SK-N-SH (cell line): ENCODE results near the gene MID1. TPM values are rescaled to one million over a fixed set of nuclear protein-coding genes. Genes with fewer than 3 reads are reported as not detected.

ENCODE experiments used
- CTCF ChIA-PET: fragments of 300-600, 350-600 bp; formaldehyde crosslinking; extraction: SDS; loops from one replicate; lab custom pipeline; 2021; lab: Yijun Ruan, JAX
- POLR2A ChIA-PET: fragments of 350-600 bp; sonication (Branson Sonifier 250); formaldehyde crosslinking; extraction: SDS; loops from one replicate; lab custom pipeline; 2020; ENCODE audit warnings: antibody characterized with exemption, inconsistent platforms; lab: Yijun Ruan, JAX
- DNase-seq: peaks from one replicate; pipeline ENCODE4 v3.0.0; 2012
- H2AFZ ChIP-seq: fragments of 200-600 bp; sonication (generic); 2 replicates; pipeline ENCODE4 v1.8.1; 2016; ENCODE audit warnings: antibody characterized with exemption, mild to moderate bottlenecking, low read depth
- H3F3A ChIP-seq: fragments of 200-600 bp; sonication (generic); replicated peaks from 2 replicates; pipeline ENCODE3; 2016; ENCODE audit warnings: antibody characterized with exemption, mild to moderate bottlenecking; ENCODE audit not compliant: insufficient read depth
- H3K27ac ChIP-seq, 2 experiments: fragments of 200-500 bp in 1 of 2; fragments of 200-600 bp in 1 of 2; sonication (Bioruptor generic) in 1 of 2; sonication (generic), shearing (Covaris generic) in 1 of 2; 2 replicates each; pipeline versions ENCODE4 v1.5.1 to v1.6.1; 2014 to 2016; ENCODE audit warnings: low read depth in 2 of 2, inconsistent platforms in 1 of 2, low read length in 1 of 2, mild to moderate bottlenecking in 1 of 2, mixed read lengths in 1 of 2
- H3K27me3 ChIP-seq: fragments of 200-600 bp; sonication (generic), shearing (Covaris generic); 2 replicates; pipeline ENCODE4 v1.6.1; 2016; ENCODE audit warnings: mixed run types; ENCODE audit not compliant: insufficient read depth
- H3K36me3 ChIP-seq, 2 experiments: fragments of 200-500 bp in 1 of 2; fragments of 200-600 bp in 1 of 2; sonication (Bioruptor generic) in 1 of 2; sonication (generic) in 1 of 2; replicated peaks in 1 of 2; 2 replicates each; pipeline versions ENCODE3 to v1.5.1; 2014 to 2016; ENCODE audit warnings: low read length in 1 of 2, mild to moderate bottlenecking in 1 of 2; ENCODE audit not compliant: insufficient read depth in 2 of 2, control insufficient read depth in 1 of 2
- H3K4me1 ChIP-seq, 2 experiments: fragments of 200-500 bp in 1 of 2; fragments of 200-600 bp in 1 of 2; sonication (Bioruptor generic) in 1 of 2; sonication (generic), shearing (Covaris generic) in 1 of 2; 2 replicates each; pipeline versions ENCODE4 v1.5.1 to v1.6.1; 2014 to 2016; ENCODE audit warnings: low read depth in 1 of 2, low read length in 1 of 2, mixed run types in 1 of 2; ENCODE audit not compliant: insufficient read depth in 2 of 2, control insufficient read depth in 1 of 2
- H3K4me2 ChIP-seq: fragments of 200-600 bp; sonication (generic), shearing (Covaris generic); 2 replicates; pipeline ENCODE4 v1.6.1; 2017; ENCODE audit warnings: mixed run types
- H3K4me3 ChIP-seq, 2 experiments: fragments of 200-500 bp in 1 of 2; fragments of 200-600 bp in 1 of 2; sonication (Bioruptor generic) in 1 of 2; sonication (generic), shearing (Covaris generic) in 1 of 2; 2 replicates each; pipeline versions ENCODE4 v1.5.1 to v1.8.1; 2014 to 2016; ENCODE audit warnings: low read depth in 2 of 2, inconsistent platforms in 1 of 2, low read length in 1 of 2, mild to moderate bottlenecking in 1 of 2, mixed read lengths in 1 of 2, moderate library complexity in 1 of 2
- H3K79me2 ChIP-seq: fragments of 200-600 bp; sonication (generic); 2 replicates; pipeline ENCODE4 v1.8.1; 2017; ENCODE audit warnings: mild to moderate bottlenecking; ENCODE audit not compliant: insufficient read depth
- H3K9ac ChIP-seq: fragments of 200-600 bp; sonication (generic); 2 replicates; pipeline ENCODE4 v1.6.1; 2017; ENCODE audit warnings: mixed run types
- H3K9me2 ChIP-seq: fragments of 200-600 bp; sonication (generic); 2 replicates; pipeline ENCODE4 v1.6.1; 2017; ENCODE audit warnings: mixed run types
- H3K9me3 ChIP-seq: fragments of 200-600 bp; sonication (generic); 2 replicates; pipeline ENCODE4 v1.6.1; 2017; ENCODE audit warnings: mixed run types, mild to moderate bottlenecking, moderate library complexity
- H4K20me1 ChIP-seq: fragments of 200-600 bp; sonication (generic); 2 replicates; pipeline ENCODE4 v1.6.1; 2017; ENCODE audit warnings: mild to moderate bottlenecking, mixed run types; ENCODE audit not compliant: insufficient read depth
- CHD2 ChIP-seq: fragments of 150-350 bp; IDR thresholded peaks from 2 replicates; pipeline ENCODE4 v1.6.1; 2018; ENCODE audit warnings: low read length; ENCODE audit not compliant: partially characterized antibody
- FOSL2 ChIP-seq: IDR thresholded peaks from 2 replicates; pipeline ENCODE4 v1.4.0; 2012; ENCODE audit warnings: low read depth, mild to moderate bottlenecking, moderate library complexity, borderline replicate concordance
- FOXM1 ChIP-seq: IDR thresholded peaks from 2 replicates; pipeline ENCODE4 v1.4.0; 2012; ENCODE audit warnings: low read depth, mild to moderate bottlenecking
- GABPA ChIP-seq: IDR thresholded peaks from 2 replicates; pipeline ENCODE4 v1.4.0; 2012; ENCODE audit warnings: low read depth, mild to moderate bottlenecking
- GATA2 ChIP-seq: sonication (generic); formaldehyde crosslinking; IDR thresholded peaks from 2 replicates; pipeline ENCODE4 v1.5.0; 2020; ENCODE audit warnings: mild to moderate bottlenecking, missing genetic modification reagents
- JUND ChIP-seq: IDR thresholded peaks from 2 replicates; pipeline ENCODE4 v1.4.0; 2012
- MEF2A ChIP-seq: IDR thresholded peaks from 2 replicates; pipeline ENCODE4 v1.4.0; 2012; ENCODE audit warnings: low read depth, borderline replicate concordance
- MXI1 ChIP-seq: IDR thresholded peaks from 2 replicates; pipeline ENCODE4 v1.6.1; 2012; ENCODE audit warnings: mild to moderate bottlenecking, low read depth, low read length, improper control_type of control experiment
- POLR2AphosphoS5 ChIP-seq: IDR thresholded peaks from 2 replicates; pipeline ENCODE4 v1.6.1; 2012; ENCODE audit warnings: low read depth, low read length
- RAD21 ChIP-seq: IDR thresholded peaks from 2 replicates; pipeline ENCODE4 v1.6.1; 2012; ENCODE audit warnings: mild to moderate bottlenecking, low read length
- RFX5 ChIP-seq: IDR thresholded peaks from 2 replicates; pipeline ENCODE4 v1.6.1; 2012; ENCODE audit warnings: mild to moderate bottlenecking, improper control_type of control experiment, low read length
- RXRA ChIP-seq: IDR thresholded peaks from 2 replicates; pipeline ENCODE4 v1.4.0; 2012; ENCODE audit warnings: low read depth, mild to moderate bottlenecking, borderline replicate concordance
- SMC3 ChIP-seq: IDR thresholded peaks from 2 replicates; pipeline ENCODE4 v1.6.1; 2012; ENCODE audit warnings: low read depth, low read length, improper control_type of control experiment
- TCF12 ChIP-seq: IDR thresholded peaks from 2 replicates; pipeline ENCODE4 v1.4.0; 2012
- TEAD4 ChIP-seq: IDR thresholded peaks from 2 replicates; pipeline ENCODE4 v1.4.0; 2012; ENCODE audit warnings: mild to moderate bottlenecking, borderline replicate concordance; ENCODE audit not compliant: insufficient read depth
- YY1 ChIP-seq: IDR thresholded peaks from 2 replicates; pipeline ENCODE4 v1.4.0; 2012; ENCODE audit warnings: low read depth, mild to moderate bottlenecking
- WGBS: methylation state at CpG from one replicate; pipeline ENCODE4 v1.1.6; 2017; ENCODE audit warnings: low lambda C conversion rate; 5-methylcytosine and 5-hydroxymethylcytosine counted together
- polyA plus RNA-seq, 3 experiments: library from polyadenylated mRNA; depleted of rRNA; stranded (reverse); fragments of >200 nt; gene quantifications; 2 replicates each; pipeline ENCODE4 v1.2.3, GENCODE V29; 2012
- TF ChIP-seq, protein P1 (sequence below): IDR thresholded peaks from 2 replicates; pipeline ENCODE4 v1.4.0; 2012; ENCODE audit warnings: low read depth
- TF ChIP-seq, protein P2 (sequence below): IDR thresholded peaks from 2 replicates; pipeline ENCODE4 v1.4.0; 2012; ENCODE audit warnings: low read depth, borderline replicate concordance
- TF ChIP-seq, protein P3 (sequence below): fragments of 200-600 bp; sonication (generic); IDR thresholded peaks from 2 replicates; pipeline ENCODE4 v1.6.1; 2017; ENCODE audit warnings: antibody characterized with exemption, mild to moderate bottlenecking, moderate library complexity

The MID1 gene
- polyA plus RNA-seq, 1 of the 3 experiments (the other 2 are of a cell fraction), result 10.4 TPM

DNA sequence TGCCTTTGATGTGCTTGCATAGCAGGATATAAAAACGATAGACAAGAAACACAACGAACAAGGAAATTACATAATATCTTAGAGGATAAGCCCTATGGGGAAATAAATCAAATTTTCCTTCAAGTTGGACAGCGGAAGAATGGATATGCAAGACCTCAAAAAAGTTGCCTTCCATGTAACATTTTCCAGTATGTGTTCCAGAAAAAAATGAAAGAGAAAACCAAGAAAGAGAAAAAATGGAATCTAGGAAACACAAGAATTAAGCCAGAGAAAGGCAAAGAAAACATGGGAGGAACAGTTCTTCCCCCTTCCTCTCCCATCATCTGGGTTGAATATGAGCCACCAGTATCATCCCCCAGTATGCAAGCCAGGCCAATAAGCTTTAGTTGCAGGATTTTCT lies 34.6 kb upstream of the MID1 start:
- WGBS, result 26% methylated on average over 3 of the region's 3 CpGs
- CTCF ChIA-PET, result interaction anchor here (1.2 to 2.9 kb wide), 2 partner anchors 465 to 535 kb away, joined by 3 to 11 read pairs; no protein-coding TSS in a partner anchor

DNA sequence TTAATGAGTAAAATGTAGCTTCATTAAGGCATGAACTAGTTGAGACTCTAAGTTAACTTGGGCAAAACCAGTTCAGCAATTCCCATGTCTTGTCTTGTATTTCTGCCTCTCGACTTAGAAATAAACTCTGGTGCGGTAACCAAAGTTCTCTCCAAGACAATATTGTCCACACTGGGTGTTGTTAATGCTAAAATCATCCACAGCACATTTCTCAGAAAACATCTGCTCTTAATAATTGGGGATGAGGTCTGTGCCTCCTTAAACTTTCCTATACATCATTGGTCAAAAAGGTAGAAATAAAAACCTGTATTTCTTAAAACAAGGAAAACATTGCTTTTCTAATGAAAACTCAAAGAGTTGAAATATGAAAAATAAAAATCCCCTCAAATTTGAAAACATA lies 32.9 kb upstream of the MID1 start:
- Histone ChIP-seq H3K79me2 (no peaks in the 10 kb centered on the region), H3K4me1 (no peaks in the 10 kb centered on the region), H3K4me2 (no peak overlapping the region), H3K4me3 (no peak overlapping the region), H3K36me3 (no peaks in the 10 kb centered on the region), H3K9me2 (no peaks in the 10 kb centered on the region), H3K9ac (no peak overlapping the region), H4K20me1 (no peaks in the 10 kb centered on the region), H3K27ac (no peak overlapping the region), H2AFZ (no peak overlapping the region), H3K27me3 (no peaks in the 10 kb centered on the region), H3F3A (no peaks in the 10 kb centered on the region), H3K9me3 (no peaks in the 10 kb centered on the region)
- ChIA-PET CTCF (interaction anchor here (1.2 to 1.5 kb wide), 2 partner anchors 16 to 463 kb away, joined by 3 to 5 read pairs; no protein-coding TSS in a partner anchor), POLR2A (no interaction called here)
- TF ChIP-seq, protein P1, sequence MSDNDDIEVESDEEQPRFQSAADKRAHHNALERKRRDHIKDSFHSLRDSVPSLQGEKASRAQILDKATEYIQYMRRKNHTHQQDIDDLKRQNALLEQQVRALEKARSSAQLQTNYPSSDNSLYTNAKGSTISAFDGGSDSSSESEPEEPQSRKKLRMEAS, result no peak
- TF ChIP-seq YY1 (no peak), MEF2A (no peak), SMC3 (no peak), GABPA (no peak), MXI1 (no peak)
- DNase-seq, result no peak
- WGBS, result 37% methylated on average over 2 of the region's 2 CpGs

More for the DNA sequence above, 34.6 kb upstream of the MID1 start:
- no peaks in the 10 kb centered on the region for H3F3A ChIP-seq
- TF ChIP-seq TEAD4, result no peak
- no peaks in the 10 kb centered on the region for H3K27me3 ChIP-seq
- no peak for DNase-seq
- H3K9ac ChIP-seq, result no peak overlapping the region
- no peaks in the 10 kb centered on the region for H3K9me3 ChIP-seq
- H3K9me2 ChIP-seq, result no peaks in the 10 kb centered on the region
- POLR2A ChIA-PET, result no interaction called here
- H3K4me2 ChIP-seq, result no peak overlapping the region
- no peaks in the 10 kb centered on the region for H3K36me3 ChIP-seq
- no peaks in the 10 kb centered on the region for H3K4me1 ChIP-seq
- H3K4me3 ChIP-seq, result no peak overlapping the region
- no peaks in the 10 kb centered on the region for H3K79me2 ChIP-seq
- H3K27ac ChIP-seq, result no peak overlapping the region
- no peak overlapping the region for H2AFZ ChIP-seq
- H4K20me1 ChIP-seq, result no peaks in the 10 kb centered on the region

DNA sequence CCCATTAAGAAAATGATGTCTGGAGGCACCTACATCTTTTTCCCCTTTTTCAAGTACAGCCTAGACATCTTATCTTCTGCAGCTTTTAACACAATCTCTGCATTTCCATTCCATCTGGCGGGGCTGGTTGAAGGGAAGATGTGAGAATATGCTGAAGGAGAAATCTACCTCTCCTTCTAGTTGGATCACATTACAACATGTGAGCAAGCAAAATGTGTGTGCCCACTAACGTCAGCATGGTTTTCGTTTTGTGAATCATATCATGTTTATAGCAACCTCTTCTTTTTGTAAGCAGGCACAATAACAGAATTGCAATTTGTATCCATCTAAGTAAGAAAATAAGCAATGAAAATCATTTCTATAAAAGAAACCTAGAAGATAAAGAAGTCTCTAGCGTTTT lies 28.9 kb upstream of the MID1 start:
- Histone ChIP-seq H3K4me3 (no peak overlapping the region), H3K9ac (no peak overlapping the region), H4K20me1 (no peaks in the 10 kb centered on the region), H3F3A (no peaks in the 10 kb centered on the region), H3K9me3 (no peaks in the 10 kb centered on the region), H3K36me3 (no peaks in the 10 kb centered on the region), H3K27me3 (no peaks in the 10 kb centered on the region), H3K27ac (no peak overlapping the region), H3K4me2 (no peak overlapping the region), H3K9me2 (no peaks in the 10 kb centered on the region), H3K4me1 (no peaks in the 10 kb centered on the region), H3K79me2 (no peaks in the 10 kb centered on the region), H2AFZ (no peak overlapping the region)
- WGBS, result 35% methylated on average over 4 of the region's 4 CpGs
- POLR2A ChIA-PET, result no interaction called here
- no peak for DNase-seq
- CTCF ChIA-PET, result interaction anchor here (0.7 to 3.1 kb wide), 2 partner anchors 17 to 459 kb away, joined by 3 to 16 read pairs; no protein-coding TSS in a partner anchor
- TF ChIP-seq GABPA (no peak), RXRA (no peak), JUND (no peak), TCF12 (no peak), CHD2 (no peak), GATA2 (CRISPR knock-in tag) (no peak), POLR2AphosphoS5 (no peak), RAD21 (no peak), MXI1 (no peak), YY1 (no peak), FOSL2 (no peak), SMC3 (no peak), RFX5 (no peak), FOXM1 (no peak)
- TF ChIP-seq, protein P2, sequence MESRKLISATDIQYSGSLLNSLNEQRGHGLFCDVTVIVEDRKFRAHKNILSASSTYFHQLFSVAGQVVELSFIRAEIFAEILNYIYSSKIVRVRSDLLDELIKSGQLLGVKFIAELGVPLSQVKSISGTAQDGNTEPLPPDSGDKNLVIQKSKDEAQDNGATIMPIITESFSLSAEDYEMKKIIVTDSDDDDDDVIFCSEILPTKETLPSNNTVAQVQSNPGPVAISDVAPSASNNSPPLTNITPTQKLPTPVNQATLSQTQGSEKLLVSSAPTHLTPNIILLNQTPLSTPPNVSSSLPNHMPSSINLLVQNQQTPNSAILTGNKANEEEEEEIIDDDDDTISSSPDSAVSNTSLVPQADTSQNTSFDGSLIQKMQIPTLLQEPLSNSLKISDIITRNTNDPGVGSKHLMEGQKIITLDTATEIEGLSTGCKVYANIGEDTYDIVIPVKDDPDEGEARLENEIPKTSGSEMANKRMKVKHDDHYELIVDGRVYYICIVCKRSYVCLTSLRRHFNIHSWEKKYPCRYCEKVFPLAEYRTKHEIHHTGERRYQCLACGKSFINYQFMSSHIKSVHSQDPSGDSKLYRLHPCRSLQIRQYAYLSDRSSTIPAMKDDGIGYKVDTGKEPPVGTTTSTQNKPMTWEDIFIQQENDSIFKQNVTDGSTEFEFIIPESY, result no peak
- TF ChIP-seq, protein P3, sequence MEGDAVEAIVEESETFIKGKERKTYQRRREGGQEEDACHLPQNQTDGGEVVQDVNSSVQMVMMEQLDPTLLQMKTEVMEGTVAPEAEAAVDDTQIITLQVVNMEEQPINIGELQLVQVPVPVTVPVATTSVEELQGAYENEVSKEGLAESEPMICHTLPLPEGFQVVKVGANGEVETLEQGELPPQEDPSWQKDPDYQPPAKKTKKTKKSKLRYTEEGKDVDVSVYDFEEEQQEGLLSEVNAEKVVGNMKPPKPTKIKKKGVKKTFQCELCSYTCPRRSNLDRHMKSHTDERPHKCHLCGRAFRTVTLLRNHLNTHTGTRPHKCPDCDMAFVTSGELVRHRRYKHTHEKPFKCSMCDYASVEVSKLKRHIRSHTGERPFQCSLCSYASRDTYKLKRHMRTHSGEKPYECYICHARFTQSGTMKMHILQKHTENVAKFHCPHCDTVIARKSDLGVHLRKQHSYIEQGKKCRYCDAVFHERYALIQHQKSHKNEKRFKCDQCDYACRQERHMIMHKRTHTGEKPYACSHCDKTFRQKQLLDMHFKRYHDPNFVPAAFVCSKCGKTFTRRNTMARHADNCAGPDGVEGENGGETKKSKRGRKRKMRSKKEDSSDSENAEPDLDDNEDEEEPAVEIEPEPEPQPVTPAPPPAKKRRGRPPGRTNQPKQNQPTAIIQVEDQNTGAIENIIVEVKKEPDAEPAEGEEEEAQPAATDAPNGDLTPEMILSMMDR, result no peak
- TF ChIP-seq, protein P1, result no peak
- TF ChIP-seq, all 33 proteins: peak for 0
